Measurements from ENCODE around the gene CELF5.

The CELF5 gene

GRCh38 chr19:3245050-3245449 lies 20.6 kb downstream of the CELF5 start:
- FAIRE-seq: no peak

DNA sequence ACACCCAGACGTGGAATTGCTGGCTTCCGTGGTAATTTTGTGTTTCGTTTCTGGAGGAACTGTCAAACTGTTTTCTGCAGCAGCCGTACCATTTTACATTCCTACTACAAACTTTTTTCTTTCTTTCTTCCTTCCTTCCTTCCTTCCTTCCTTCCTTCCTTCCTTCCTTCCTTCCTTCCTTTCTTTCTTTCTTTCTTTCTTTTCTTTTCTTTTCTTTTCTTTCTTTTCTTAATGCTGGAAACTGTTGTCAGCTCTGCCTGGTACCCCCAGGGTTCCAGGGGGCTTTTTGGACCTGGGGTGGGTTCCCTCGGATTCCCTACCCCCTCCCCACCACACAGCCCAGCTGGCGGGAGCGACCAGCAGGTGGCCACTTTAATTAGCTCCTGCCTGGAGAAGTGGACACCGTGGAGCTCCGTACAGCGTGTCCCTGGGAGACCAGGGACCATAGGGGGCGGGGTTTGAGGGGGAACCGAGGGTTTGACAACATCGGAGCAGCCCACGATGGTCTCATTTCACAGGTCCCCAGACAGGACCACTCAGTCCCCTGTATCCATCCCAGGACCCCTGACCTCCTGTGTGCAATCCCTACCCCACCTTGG lies 24.4 kb downstream of the CELF5 start:
- FAIRE-seq: no peak

DNA sequence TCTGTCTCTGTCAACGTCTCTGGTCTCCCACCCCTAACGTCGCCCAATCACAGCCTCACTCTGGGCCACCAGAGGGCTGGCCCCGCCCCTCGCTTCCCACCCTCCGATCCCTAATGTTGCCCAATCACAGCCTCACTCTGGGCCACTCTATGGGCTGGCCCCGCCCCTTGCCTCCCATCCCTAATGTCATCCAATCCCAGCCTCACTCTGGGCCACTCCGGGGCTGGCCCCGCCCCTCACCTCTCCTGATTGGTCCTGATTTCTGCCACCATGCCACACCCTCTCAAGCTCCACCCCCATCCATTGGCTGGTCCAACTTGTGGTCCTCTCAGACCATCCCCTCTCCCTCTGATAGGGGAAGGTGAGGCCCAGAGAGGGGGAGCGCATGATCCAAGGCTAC lies 24.9 kb downstream of the CELF5 start:
- FAIRE-seq: no peak

DNA sequence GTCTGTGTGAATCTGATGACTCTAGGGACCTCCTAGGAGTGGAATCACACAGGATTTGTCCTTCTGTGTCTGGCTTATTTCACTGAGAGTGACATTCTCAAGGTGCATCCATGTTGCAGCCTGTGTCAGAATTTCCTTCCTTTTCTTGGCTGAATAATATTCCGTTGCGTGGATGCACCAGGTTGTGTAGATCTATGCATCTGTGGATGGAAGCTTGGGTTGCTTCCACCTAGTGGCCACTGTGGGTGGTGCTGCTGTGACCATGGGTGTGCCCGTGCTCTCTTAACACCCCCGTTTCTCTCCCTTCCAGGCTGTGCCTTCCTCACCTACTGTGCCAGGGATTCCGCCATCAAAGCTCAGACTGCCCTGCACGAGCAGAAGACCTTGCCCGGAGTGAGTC lies 26.2 kb downstream of the CELF5 start:
- no peak for FAIRE-seq

GRCh38 chr19:3251229-3251628 lies 26.8 kb downstream of the CELF5 start:
- no peak for FAIRE-seq

- FAIRE-seq: no peak
Observed at GRCh38 chr19:3252650-3253049, 28.2 kb downstream of the CELF5 start.

DNA sequence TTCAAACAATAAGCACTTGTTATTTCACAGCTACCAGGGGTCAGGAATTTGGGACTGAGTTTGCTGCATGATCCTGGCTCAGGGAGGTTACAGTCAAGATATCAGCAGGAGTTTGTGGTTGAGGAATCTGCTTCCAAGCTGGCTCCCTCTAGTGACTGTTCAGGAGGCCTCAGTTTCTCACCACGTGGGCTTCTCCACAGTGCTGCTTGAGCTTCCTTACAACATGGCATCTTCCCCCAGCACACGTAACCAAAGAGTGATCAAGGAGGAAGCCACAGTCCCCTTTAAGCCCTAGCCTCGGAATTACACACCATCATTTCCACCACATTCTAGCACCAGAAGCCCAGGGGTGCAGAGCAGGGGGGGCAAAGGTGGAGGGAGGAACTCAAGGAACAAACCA lies 28.8 kb downstream of the CELF5 start:
- FAIRE-seq: no peak

DNA sequence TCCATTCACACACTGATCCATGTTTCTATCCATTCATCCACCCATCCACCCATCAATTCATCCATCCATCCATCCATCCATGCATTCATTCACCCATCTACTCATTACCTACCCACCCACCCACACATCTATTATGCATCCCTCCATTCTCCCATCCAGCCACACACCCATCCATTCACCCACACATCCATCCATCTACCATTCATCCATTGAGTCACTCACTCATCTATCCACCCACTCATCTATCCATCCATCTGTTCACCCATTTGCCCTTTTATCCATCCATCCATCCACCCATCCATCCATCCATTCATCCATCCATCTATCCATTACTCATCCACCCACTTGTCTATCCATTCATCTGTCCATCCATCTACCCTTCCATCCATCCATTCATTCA lies 30.1 kb downstream of the CELF5 start:
- FAIRE-seq: no peak

DNA sequence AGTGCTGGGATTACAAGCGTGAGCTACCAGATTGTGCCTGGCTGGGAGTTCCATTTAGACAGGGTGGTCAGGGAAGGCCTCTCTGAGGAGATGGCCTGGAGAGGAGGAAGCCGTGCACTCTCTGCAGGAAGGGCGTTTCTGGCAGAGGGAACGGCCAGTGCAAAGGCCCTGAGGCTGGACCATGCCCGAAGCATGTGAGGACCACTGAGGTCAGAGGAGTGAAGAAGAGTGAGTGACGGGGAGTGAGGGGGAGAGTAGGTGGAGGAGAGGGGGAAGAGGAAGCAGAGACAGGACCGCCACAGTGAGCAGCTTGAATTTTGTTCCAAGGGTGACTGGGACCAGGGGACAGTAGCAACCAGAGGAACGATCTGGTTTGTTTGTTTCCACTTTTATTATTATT lies 32.6 kb downstream of the CELF5 start:
- no peak for FAIRE-seq

DNA sequence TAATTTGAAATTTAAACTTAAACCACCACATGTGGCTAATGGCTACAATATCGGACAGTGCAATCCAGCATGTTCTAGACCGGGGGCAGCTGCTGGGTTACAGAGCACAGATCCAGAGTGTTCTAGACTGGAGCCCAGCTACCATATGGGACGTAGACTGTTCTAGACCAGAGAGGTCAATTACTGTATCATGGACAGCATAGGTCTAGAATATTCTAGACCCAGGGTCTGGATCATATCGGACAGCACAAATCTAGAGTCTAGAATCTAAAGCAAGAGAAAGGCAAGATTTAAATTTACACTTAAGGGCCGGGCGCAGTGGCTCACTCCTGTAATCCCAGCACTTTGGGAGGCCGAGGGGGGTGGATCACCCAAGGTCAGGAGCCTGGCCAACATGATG lies 37.9 kb downstream of the CELF5 start:
- FAIRE-seq: no peak

GRCh38 chr19:3263866-3264265 lies 39.4 kb downstream of the CELF5 start:
- no peak for FAIRE-seq

GRCh38 chr19:3265432-3265831 lies 41.0 kb downstream of the CELF5 start:
- FAIRE-seq: no peak

DNA sequence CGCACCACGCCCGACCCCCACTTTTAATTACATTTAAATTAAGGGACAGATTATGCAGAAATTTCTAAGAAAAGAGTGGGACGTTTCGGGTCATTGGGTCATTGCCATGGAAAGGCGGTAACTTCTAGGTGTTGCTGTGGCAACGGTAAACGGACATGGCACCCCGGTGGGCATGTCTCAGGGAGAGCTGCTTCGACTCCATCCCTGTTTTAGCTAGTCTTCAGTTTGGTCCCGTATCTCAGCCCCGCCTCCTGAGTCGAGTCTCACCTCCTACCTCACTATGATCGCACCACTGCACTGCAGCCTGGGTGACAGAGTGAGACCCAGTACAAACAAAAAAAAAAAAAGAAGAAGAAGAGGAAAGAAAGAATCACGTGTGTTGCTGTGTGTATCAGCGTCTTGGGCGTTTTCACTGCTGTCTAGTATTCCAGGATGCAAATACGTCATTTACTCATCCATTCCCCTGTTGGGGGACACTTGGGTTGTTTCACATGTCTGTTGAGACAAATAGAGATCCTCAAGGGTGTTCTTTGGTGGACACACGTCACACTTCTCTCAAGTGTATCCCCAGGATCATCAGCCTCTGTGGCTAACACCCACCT lies 41.7 kb downstream of the CELF5 start:
- no peak for FAIRE-seq

GRCh38 chr19:3266792-3267514 lies 42.5 kb downstream of the CELF5 start:
- FAIRE-seq: no peak

DNA sequence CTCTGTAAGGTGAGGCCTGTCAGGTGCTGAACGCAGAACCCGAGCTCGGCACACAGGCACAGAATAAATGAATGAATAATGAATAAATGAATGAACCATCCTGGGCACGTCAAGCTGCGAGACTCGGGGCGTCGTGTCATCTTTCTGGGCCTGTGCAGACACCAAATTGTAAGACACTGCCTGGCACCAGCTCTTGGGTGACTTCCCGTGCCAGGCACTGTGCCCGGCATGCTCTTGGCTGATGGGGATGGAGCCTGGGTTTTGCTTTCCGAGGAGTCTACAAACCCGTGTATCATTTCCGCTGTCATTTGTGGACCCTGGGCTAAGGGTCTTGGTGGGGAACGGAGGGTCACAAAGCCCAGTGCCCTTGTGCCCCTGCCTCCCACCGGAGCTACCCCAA lies 43.9 kb downstream of the CELF5 start:
- FAIRE-seq: no peak

DNA sequence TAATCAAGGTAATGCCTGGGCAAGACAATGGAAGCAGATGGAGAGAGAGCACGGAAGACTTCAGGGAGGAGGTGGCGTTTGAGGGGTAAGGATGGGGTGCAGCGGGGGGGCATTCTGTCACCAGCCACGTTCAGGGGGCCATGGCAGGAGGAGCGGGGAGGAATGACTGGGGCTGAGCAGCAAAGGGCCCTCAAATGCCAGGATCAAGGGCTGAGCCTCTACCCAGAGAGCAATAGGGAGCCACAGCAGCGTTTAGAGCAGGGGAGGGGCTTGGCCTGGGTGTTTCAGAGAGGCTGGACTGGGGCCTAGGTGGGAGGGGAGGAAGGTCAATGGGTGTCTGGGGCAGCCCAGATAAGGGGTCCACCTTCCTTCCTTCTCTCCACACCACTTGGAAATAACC lies 44.3 kb downstream of the CELF5 start:
- FAIRE-seq: no peak

DNA sequence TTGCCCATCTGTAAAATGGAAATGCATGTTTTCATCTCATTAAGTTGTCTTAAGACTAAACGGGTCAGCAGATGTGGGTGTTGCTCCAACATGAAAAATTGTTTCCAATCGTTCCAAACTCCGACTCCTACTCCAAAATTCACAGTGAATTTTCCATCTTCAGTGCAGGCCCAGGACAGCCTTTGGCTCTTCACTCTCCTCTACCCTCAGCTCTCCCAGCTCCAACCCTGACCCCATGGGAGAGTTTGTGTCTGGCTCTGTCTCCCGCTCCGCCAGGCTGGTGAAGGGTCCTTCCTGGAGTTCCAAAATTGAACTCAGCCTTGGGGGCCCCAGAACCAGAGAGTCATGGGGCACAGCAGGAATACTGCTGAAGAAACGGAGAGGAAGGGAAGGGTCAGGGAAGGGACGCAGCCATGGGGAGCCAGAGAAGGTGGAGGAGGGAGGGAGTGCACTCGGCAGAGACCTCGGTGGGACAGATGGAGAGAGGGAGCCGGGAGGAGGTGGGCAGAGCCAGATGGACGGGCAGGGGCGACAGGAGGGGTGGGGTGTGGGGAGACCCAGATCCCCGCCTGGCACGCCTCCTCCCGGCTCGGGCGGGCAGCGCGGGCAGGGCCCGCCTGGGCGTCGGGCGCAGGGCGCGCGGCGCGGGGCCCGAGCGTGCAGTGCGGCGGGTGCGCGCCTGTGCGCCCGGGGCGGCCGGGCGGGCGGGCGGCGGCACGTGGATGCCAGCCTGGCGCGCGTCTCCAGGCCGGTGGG lies 45.6 kb downstream of the CELF5 start:
- no peak for FAIRE-seq

- FAIRE-seq: no peak
Observed at GRCh38 chr19:3270902-3271301, 46.4 kb downstream of the CELF5 start.

DNA sequence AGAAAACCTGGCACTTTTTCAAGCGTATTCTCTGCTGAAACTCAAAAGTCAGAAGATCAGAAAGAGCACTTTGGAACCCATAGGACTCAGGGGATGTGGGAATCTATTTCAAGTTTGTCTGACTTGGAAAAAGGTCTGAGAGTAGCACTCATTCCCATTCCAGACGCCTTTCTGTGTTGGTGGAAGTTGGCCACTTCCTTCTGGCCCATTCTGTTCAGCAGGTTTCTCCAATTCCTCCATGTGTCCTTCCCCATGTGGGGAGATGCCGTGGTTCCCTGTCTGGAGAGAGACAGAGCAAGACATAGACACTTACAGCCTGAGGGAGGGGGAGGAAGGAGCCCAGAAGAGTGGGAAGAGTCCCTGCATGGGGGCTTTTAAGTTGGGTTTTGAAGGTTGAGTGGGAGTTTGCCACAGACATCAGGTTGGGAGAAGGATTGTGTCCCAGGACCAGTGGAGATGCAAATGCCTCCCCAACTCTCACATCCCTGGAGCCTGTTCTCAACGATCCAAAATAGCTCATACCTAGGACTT lies 48.0 kb downstream of the CELF5 start:
- no peak for FAIRE-seq

DNA sequence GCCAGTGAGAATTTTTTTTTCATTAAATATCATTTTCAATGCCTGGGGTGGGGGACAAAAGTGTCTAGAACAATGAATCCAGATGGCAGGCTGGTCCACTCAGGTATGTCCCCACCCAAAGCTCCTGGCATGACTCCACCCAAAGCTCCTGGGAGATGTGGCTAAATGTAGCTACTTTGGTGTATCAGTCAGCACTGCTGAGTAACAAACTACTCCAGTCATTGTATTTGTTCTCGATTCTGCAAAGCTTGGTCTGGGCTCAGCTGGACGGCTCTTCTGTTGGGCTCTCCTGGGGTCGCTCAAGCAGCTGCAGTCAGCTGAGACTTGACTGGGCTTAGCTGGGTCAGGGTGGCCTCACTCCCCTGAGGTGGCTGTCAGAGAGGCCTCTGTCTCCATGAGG lies 48.5 kb downstream of the CELF5 start:
- FAIRE-seq: no peak

- no peak for FAIRE-seq
Observed at GRCh38 chr19:3274245-3274941, 49.9 kb downstream of the CELF5 start.

DNA sequence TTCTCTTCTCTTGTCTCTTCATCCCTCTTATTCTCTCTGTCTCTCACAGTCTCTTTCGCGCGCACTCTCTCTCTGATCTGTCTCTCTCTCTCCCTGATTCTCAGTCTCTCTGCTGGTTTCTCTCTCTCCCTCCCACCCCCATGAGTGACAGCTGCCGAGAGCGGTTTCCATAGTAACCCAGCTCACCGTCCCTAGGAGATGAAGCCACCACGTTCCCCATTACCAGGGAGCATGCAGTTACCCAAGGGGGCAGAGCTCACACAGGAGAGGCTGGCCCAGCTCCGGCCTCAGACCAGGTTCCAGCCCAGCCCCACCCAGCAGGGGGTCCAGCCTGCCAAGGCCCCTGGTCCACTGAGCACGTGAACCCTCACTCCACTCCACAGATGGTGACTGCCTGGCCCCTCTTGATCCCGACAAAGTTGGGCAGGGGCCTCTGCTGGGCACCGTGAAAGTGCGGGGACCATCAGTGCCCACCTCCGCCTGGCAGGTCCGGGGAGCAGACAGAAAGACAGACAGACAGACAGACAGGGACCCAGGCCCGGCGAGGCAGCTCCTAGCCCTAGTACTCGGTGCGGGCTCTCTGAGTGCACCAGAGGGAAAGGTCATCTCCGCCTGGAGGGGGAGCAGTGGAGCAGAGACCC lies 50.6 kb downstream of the CELF5 start:
- FAIRE-seq: no peak

All from endometrium (tissue), 2 donors.